Measurements from ENCODE around the gene RAB8A. TPM values are rescaled to one million over a fixed set of nuclear protein-coding genes. Genes with fewer than 3 reads are reported as not detected.

Gene RAB8A
- polyA plus RNA-seq, 1 donor from 2014 or later: 29.8 TPM

DNA sequence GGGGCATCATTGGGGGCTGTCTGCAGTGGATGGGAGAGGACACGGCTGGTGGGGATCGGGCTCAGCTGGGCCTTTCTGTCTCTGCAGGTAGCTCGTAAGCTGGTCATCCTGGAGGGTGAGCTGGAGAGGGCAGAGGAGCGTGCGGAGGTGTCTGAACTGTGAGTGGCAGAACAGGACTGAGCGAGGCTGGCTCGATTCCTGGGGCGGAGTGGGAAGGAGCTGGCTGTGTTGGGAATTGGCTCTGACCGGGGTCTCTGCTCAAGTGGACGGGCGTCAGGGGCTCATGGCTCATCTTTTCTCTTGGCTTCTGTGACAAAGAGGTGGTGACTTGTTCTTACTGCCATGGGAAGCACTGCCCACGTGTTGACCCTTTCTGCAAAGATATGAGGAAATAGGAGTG, 23.7 kb upstream of the RAB8A start:
- Histone ChIP-seq H3K27ac (ENCODE audit: low read length) (no peak overlapping the region), H4K20me1 (ENCODE audit: insufficient read depth) (no peaks in the 10 kb centered on the region), H2AFZ (ENCODE audit: low read depth, low read length) (no peak overlapping the region), H3K9me3 (ENCODE audit: low read length) (no peaks in the 10 kb centered on the region), H3K36me3 (ENCODE audit: insufficient read depth, low read length) (no peaks in the 10 kb centered on the region), H3K4me2 (ENCODE audit: low read length) (no peak overlapping the region), H3F3A (ENCODE audit: insufficient read depth, low read length, poor library complexity, severe bottlenecking) (no peaks in the 10 kb centered on the region), H3K9me2 (ENCODE audit: insufficient read depth, low read length) (no peaks in the 10 kb centered on the region), H3K79me2 (replicated peaks; ENCODE audit: insufficient read depth, low read length) (peaks cover 3% of the 10 kb centered on the region), H3K9ac (ENCODE audit: low read length) (no peak overlapping the region), H3K4me3 (ENCODE audit: low read length) (no peak overlapping the region), H3K27me3 (ENCODE audit: insufficient read depth, low read depth, low read length) (no peaks in the 10 kb centered on the region)
- TF ChIP-seq EP300 (conservative IDR thresholded peaks at IDR 0.05; ENCODE audit: poor library complexity, severe bottlenecking) (no peak), SMC3 (conservative IDR thresholded peaks at IDR 0.05; ENCODE audit: poor library complexity) (no peak), MXI1 (conservative IDR thresholded peaks at IDR 0.05; ENCODE audit: poor library complexity, severe bottlenecking) (no peak), TAF1 (IDR thresholded peaks at IDR 0.05; ENCODE audit: low read depth) (no peak), EZH2 (IDR thresholded peaks at IDR 0.05; ENCODE audit: borderline replicate concordance, insufficient read depth, low read length, poor library complexity, severe bottlenecking) (no peak), RAD21 (conservative IDR thresholded peaks at IDR 0.05) (no peak), POLR2AphosphoS5 (IDR thresholded peaks at IDR 0.05) (no peak)
- TF ChIP-seq, protein P1, sequence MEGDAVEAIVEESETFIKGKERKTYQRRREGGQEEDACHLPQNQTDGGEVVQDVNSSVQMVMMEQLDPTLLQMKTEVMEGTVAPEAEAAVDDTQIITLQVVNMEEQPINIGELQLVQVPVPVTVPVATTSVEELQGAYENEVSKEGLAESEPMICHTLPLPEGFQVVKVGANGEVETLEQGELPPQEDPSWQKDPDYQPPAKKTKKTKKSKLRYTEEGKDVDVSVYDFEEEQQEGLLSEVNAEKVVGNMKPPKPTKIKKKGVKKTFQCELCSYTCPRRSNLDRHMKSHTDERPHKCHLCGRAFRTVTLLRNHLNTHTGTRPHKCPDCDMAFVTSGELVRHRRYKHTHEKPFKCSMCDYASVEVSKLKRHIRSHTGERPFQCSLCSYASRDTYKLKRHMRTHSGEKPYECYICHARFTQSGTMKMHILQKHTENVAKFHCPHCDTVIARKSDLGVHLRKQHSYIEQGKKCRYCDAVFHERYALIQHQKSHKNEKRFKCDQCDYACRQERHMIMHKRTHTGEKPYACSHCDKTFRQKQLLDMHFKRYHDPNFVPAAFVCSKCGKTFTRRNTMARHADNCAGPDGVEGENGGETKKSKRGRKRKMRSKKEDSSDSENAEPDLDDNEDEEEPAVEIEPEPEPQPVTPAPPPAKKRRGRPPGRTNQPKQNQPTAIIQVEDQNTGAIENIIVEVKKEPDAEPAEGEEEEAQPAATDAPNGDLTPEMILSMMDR (IDR thresholded peaks at IDR 0.05; ENCODE audit: poor library complexity, severe bottlenecking): no peak
- TF ChIP-seq, protein P2, sequence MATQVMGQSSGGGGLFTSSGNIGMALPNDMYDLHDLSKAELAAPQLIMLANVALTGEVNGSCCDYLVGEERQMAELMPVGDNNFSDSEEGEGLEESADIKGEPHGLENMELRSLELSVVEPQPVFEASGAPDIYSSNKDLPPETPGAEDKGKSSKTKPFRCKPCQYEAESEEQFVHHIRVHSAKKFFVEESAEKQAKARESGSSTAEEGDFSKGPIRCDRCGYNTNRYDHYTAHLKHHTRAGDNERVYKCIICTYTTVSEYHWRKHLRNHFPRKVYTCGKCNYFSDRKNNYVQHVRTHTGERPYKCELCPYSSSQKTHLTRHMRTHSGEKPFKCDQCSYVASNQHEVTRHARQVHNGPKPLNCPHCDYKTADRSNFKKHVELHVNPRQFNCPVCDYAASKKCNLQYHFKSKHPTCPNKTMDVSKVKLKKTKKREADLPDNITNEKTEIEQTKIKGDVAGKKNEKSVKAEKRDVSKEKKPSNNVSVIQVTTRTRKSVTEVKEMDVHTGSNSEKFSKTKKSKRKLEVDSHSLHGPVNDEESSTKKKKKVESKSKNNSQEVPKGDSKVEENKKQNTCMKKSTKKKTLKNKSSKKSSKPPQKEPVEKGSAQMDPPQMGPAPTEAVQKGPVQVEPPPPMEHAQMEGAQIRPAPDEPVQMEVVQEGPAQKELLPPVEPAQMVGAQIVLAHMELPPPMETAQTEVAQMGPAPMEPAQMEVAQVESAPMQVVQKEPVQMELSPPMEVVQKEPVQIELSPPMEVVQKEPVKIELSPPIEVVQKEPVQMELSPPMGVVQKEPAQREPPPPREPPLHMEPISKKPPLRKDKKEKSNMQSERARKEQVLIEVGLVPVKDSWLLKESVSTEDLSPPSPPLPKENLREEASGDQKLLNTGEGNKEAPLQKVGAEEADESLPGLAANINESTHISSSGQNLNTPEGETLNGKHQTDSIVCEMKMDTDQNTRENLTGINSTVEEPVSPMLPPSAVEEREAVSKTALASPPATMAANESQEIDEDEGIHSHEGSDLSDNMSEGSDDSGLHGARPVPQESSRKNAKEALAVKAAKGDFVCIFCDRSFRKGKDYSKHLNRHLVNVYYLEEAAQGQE (IDR thresholded peaks at IDR 0.05; ENCODE audit: borderline replicate concordance): no peak

DNA sequence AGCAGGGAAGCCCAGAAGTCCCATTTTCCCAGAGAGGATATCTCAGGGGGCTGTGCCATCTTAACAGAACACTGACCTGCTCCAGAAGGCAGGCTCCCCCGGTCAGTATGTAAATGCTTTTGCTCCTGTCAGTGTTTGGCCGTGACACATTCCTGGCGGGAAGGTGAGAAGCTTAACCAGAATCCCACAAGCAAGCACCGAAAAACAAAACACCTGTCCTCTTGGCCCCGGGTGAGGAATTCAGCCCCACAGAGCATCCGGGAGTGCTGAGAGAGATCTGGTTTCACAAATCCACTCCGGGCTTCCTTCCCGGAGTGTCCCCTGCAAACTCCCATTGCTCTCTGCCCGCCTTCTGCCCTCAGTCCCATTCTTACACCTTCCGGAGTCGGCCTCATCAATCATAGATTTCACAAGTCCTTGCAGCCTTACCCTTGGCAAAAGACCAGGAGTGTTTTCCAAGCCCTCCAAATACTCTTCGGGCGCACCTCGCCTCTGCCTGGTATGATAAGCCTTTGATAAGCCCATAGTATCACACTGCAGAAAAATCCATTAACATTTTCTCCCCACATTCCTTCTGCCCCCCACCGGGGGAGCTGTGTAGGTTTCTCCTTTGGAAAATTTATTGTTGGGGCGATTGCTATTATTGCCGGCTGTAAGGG, 23.2 kb upstream of the RAB8A start:
- H4K20me1 ChIP-seq (ENCODE audit: insufficient read depth): no peaks in the 10 kb centered on the region
- H2AFZ ChIP-seq (ENCODE audit: low read depth, low read length): no peak overlapping the region
- no peaks in the 10 kb centered on the region for H3K27me3 ChIP-seq (ENCODE audit: insufficient read depth, low read depth, low read length)
- no peak overlapping the region for H3K9ac ChIP-seq (ENCODE audit: low read length)
- H3K9me3 ChIP-seq (ENCODE audit: low read length): no peaks in the 10 kb centered on the region
- H3K27ac ChIP-seq (ENCODE audit: low read length): no peak overlapping the region
- no peak for TF ChIP-seq EZH2 (IDR thresholded peaks at IDR 0.05; ENCODE audit: borderline replicate concordance, insufficient read depth, low read length, poor library complexity, severe bottlenecking)
- no peak for TF ChIP-seq POLR2AphosphoS5 (IDR thresholded peaks at IDR 0.05)
- TF ChIP-seq, protein P2 (IDR thresholded peaks at IDR 0.05; ENCODE audit: borderline replicate concordance): no peak
- TF ChIP-seq TAF1 (IDR thresholded peaks at IDR 0.05; ENCODE audit: low read depth): no peak
- TF ChIP-seq, protein P1 (IDR thresholded peaks at IDR 0.05; ENCODE audit: poor library complexity, severe bottlenecking): no peak
- no peak for TF ChIP-seq RAD21 (conservative IDR thresholded peaks at IDR 0.05)
- no peak for TF ChIP-seq EP300 (conservative IDR thresholded peaks at IDR 0.05; ENCODE audit: poor library complexity, severe bottlenecking)
- no peak for TF ChIP-seq SMC3 (conservative IDR thresholded peaks at IDR 0.05; ENCODE audit: poor library complexity)
- TF ChIP-seq MXI1 (conservative IDR thresholded peaks at IDR 0.05; ENCODE audit: poor library complexity, severe bottlenecking): no peak
- no peaks in the 10 kb centered on the region for H3F3A ChIP-seq (ENCODE audit: insufficient read depth, low read length, poor library complexity, severe bottlenecking)
- no peak overlapping the region for H3K4me2 ChIP-seq (ENCODE audit: low read length)
- no peak overlapping the region for H3K4me3 ChIP-seq (ENCODE audit: low read length)
- H3K9me2 ChIP-seq (ENCODE audit: insufficient read depth, low read length): no peaks in the 10 kb centered on the region
- H3K36me3 ChIP-seq (ENCODE audit: insufficient read depth, low read length): peaks cover 2% of the 10 kb centered on the region
- H3K79me2 ChIP-seq (replicated peaks; ENCODE audit: insufficient read depth, low read length): peaks cover 3% of the 10 kb centered on the region

Data from neural cell (in vitro differentiated cells).